Measurements from ENCODE around the gene JAG2. TPM values are rescaled to one million over a fixed set of nuclear protein-coding genes. Genes with fewer than 3 reads are reported as not detected.

JAG2 gene
- total RNA-seq, 1 experiment from 2014 or later: 43.7 TPM

GRCh38 chr14:105160776-105161175 lies 7.8 kb downstream of the JAG2 start:
- ChIA-PET CTCF (interaction anchor here (0.7 kb wide), 1 partner anchor 9 kb away, joined by 9 read pairs; no protein-coding TSS in a partner anchor), POLR2A (no interaction called here)
- DNase-seq (ENCODE audit: low read depth, low spot score) (no peak), ATAC-seq (no peak)
- no peak overlapping the region for H3K4me3 ChIP-seq (ENCODE audit: low read depth in 2 of 2, low read length in 2 of 2)
- H3K9me3 ChIP-seq (ENCODE audit: control insufficient read depth, insufficient read depth, low read depth, low read length): no peaks in the 10 kb centered on the region
- TF ChIP-seq, protein P1, sequence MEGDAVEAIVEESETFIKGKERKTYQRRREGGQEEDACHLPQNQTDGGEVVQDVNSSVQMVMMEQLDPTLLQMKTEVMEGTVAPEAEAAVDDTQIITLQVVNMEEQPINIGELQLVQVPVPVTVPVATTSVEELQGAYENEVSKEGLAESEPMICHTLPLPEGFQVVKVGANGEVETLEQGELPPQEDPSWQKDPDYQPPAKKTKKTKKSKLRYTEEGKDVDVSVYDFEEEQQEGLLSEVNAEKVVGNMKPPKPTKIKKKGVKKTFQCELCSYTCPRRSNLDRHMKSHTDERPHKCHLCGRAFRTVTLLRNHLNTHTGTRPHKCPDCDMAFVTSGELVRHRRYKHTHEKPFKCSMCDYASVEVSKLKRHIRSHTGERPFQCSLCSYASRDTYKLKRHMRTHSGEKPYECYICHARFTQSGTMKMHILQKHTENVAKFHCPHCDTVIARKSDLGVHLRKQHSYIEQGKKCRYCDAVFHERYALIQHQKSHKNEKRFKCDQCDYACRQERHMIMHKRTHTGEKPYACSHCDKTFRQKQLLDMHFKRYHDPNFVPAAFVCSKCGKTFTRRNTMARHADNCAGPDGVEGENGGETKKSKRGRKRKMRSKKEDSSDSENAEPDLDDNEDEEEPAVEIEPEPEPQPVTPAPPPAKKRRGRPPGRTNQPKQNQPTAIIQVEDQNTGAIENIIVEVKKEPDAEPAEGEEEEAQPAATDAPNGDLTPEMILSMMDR (IDR thresholded peaks at IDR 0.05): no peak
- TF ChIP-seq SIN3A (IDR thresholded peaks at IDR 0.05; ENCODE audit: borderline replicate concordance, insufficient read depth, low read depth, low read length) (no peak), TCF7L2 (IDR thresholded peaks at IDR 0.05; ENCODE audit: low read depth, low read length) (no peak), POLR2AphosphoS5 (IDR thresholded peaks at IDR 0.05; ENCODE audit: low read depth, low read length) (no peak), REST (IDR thresholded peaks at IDR 0.05; ENCODE audit: insufficient read depth in 1 of 2, low read depth in 2 of 2, low read length in 1 of 2) (no peak)
- no peak overlapping the region for H3K27ac ChIP-seq (ENCODE audit: low read length)
- no TSS peak for BruUV-seq (replicated peaks)
- intact Hi-C loops (cut with micrococcal nuclease; ENCODE audit: unreplicated experiment) (loop anchor here (10.0 kb wide), 1 partner anchor 66 kb away; no protein-coding TSS in a partner anchor), in situ Hi-C loops (cut with HindIII; ENCODE audit: low pct_unique_long_range_greater_than_20kb, low sequenced_read_pairs) (no loop called here)
- no peaks in the 10 kb centered on the region for H3K27me3 ChIP-seq (ENCODE audit: control insufficient read depth, insufficient read depth, low read length)
- H3K36me3 ChIP-seq (ENCODE audit: control insufficient read depth, insufficient read depth, low read length): no peaks in the 10 kb centered on the region
- peaks cover 11% of the 10 kb centered on the region for H3K4me1 ChIP-seq (ENCODE audit: control insufficient read depth, insufficient read depth, low read length)

GRCh38 chr14:105159344-105159743 lies 9.2 kb downstream of the JAG2 start:
- DNase-seq (ENCODE audit: low read depth, low spot score) (no peak), ATAC-seq (no peak)
- no peak overlapping the region for H3K27ac ChIP-seq (ENCODE audit: low read length)
- no peaks in the 10 kb centered on the region for H3K9me3 ChIP-seq (ENCODE audit: control insufficient read depth, insufficient read depth, low read depth, low read length)
- CTCF ChIA-PET: no interaction called here
- BruUV-seq (replicated peaks): no TSS peak
- no peaks in the 10 kb centered on the region for H3K36me3 ChIP-seq (ENCODE audit: control insufficient read depth, insufficient read depth, low read length)
- intact Hi-C loops (cut with micrococcal nuclease; ENCODE audit: unreplicated experiment): no loop called here
- POLR2A ChIA-PET: interaction anchor here (0.6 kb wide), 2 partner anchors 121 to 141 kb away, joined by 3 to 5 read pairs; no protein-coding TSS in a partner anchor
- H3K27me3 ChIP-seq (ENCODE audit: control insufficient read depth, insufficient read depth, low read length): no peaks in the 10 kb centered on the region
- TF ChIP-seq SIN3A (IDR thresholded peaks at IDR 0.05; ENCODE audit: borderline replicate concordance, insufficient read depth, low read depth, low read length) (no peak), TCF7L2 (IDR thresholded peaks at IDR 0.05; ENCODE audit: low read depth, low read length) (no peak), POLR2AphosphoS5 (IDR thresholded peaks at IDR 0.05; ENCODE audit: low read depth, low read length) (no peak), REST (IDR thresholded peaks at IDR 0.05; ENCODE audit: insufficient read depth in 1 of 2, low read depth in 2 of 2, low read length in 1 of 2) (no peak)
- peaks cover 3% of the 10 kb centered on the region; the same call in 1 of the 2 replicates for H3K4me1 ChIP-seq (ENCODE audit: control insufficient read depth, insufficient read depth, low read length)
- in situ Hi-C loops (cut with HindIII; ENCODE audit: low pct_unique_long_range_greater_than_20kb, low sequenced_read_pairs): no loop called here
- H3K4me3 ChIP-seq (ENCODE audit: low read depth in 2 of 2, low read length in 2 of 2): no peak overlapping the region

Data from Panc1 (cell line).